Measurements from ENCODE around the gene RIN2. TPM values are rescaled to one million over a fixed set of nuclear protein-coding genes. Genes with fewer than 3 reads are reported as not detected.

The RIN2 gene
- polyA plus RNA-seq, 1 donor (not counting 4 experiments of a cell fraction or from before 2014, with no cell fraction given) = 40.1 TPM

GRCh38 chr20:19742974-19743639 is 15.0 kb upstream of the RIN2 start:
- H3K9ac ChIP-seq (ENCODE audit: control insufficient read depth, extremely low read depth, insufficient read depth, low read length) = no peak overlapping the region
- no peak overlapping the region for H2AFZ ChIP-seq (ENCODE audit: control insufficient read depth, low read length)
- no peaks in the 10 kb centered on the region for H3K9me1 ChIP-seq (ENCODE audit: control insufficient read depth, extremely low read depth, insufficient read depth, low read length)
- H3K4me2 ChIP-seq (ENCODE audit: control insufficient read depth, extremely low read depth, insufficient read depth, low read depth, low read length) = no peak overlapping the region
- dilution Hi-C loops (cut with MboI; ENCODE audit: extremely low pct_ligation_motif_present, low sequenced_read_pairs) = no loop called here
- no peaks in the 10 kb centered on the region for H3K36me3 ChIP-seq (ENCODE audit: control insufficient read depth in 2 of 2, extremely low read depth in 1 of 2, insufficient read depth in 2 of 2, low read length in 2 of 2)
- H3K79me2 ChIP-seq (ENCODE audit: control insufficient read depth, insufficient read depth, low read length) = no peaks in the 10 kb centered on the region
- FAIRE-seq (no peak), DNase-seq (ENCODE audit: low read depth, low spot score) (no peak)
- no peaks in the 10 kb centered on the region for H4K20me1 ChIP-seq (ENCODE audit: control insufficient read depth, extremely low read depth, insufficient read depth, low read length)
- TF ChIP-seq CTCF (optimal IDR thresholded peaks at IDR 0.05 in 1 of 3, IDR thresholded peaks at IDR 0.05 in 1 of 3, conservative IDR thresholded peaks at IDR 0.05 in 1 of 3; ENCODE audit: extremely low read depth in 1 of 3, insufficient read depth in 2 of 3, low read length in 3 of 3) (no peak), EZH2 (IDR thresholded peaks at IDR 0.05; ENCODE audit: low read length) (no peak)
- H3K4me1 ChIP-seq (ENCODE audit: control insufficient read depth, extremely low read depth, insufficient read depth, low read length) = no peaks in the 10 kb centered on the region
- no peaks in the 10 kb centered on the region for H3K27me3 ChIP-seq (ENCODE audit: control insufficient read depth, extremely low read depth, insufficient read depth, low read length)
- H3K9me3 ChIP-seq (ENCODE audit: control insufficient read depth, low read depth, low read length) = no peaks in the 10 kb centered on the region
- no peak overlapping the region for H3K4me3 ChIP-seq (ENCODE audit: control insufficient read depth in 2 of 3, extremely low read depth in 1 of 3, insufficient read depth in 2 of 3, low read depth in 1 of 3, low read length in 3 of 3)
- no peak overlapping the region for H3K27ac ChIP-seq (ENCODE audit: control insufficient read depth, insufficient read depth, low read length)

DNA sequence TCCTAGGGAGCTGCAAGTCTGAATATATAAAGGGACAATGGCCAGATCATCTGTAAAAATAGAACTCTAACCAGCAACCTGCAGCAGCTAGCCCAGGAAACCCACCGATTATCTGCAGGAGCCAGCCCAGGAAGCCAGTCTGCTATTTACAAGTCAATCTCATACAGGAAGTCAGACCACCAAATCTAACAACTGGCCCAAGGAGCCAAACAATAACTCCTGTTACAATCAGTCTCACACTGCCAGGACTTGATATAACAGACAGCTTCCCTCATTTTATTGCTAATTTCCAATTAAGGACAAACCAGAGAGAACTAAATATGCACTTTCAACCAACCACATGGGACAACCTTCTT is 14.4 kb upstream of the RIN2 start:
- Histone ChIP-seq H3K4me1 (ENCODE audit: control insufficient read depth, extremely low read depth, insufficient read depth, low read length) (no peaks in the 10 kb centered on the region), H3K36me3 (ENCODE audit: control insufficient read depth in 2 of 2, extremely low read depth in 1 of 2, insufficient read depth in 2 of 2, low read length in 2 of 2) (no peaks in the 10 kb centered on the region), H2AFZ (ENCODE audit: control insufficient read depth, low read length) (no peak overlapping the region), H3K79me2 (ENCODE audit: control insufficient read depth, insufficient read depth, low read length) (no peaks in the 10 kb centered on the region), H4K20me1 (ENCODE audit: control insufficient read depth, extremely low read depth, insufficient read depth, low read length) (no peaks in the 10 kb centered on the region), H3K4me2 (ENCODE audit: control insufficient read depth, extremely low read depth, insufficient read depth, low read depth, low read length) (no peak overlapping the region), H3K27ac (ENCODE audit: control insufficient read depth, insufficient read depth, low read length) (no peak overlapping the region), H3K9me3 (ENCODE audit: control insufficient read depth, low read depth, low read length) (no peaks in the 10 kb centered on the region), H3K9me1 (ENCODE audit: control insufficient read depth, extremely low read depth, insufficient read depth, low read length) (no peaks in the 10 kb centered on the region), H3K27me3 (ENCODE audit: control insufficient read depth, extremely low read depth, insufficient read depth, low read length) (no peaks in the 10 kb centered on the region), H3K4me3 (ENCODE audit: control insufficient read depth in 2 of 3, extremely low read depth in 1 of 3, insufficient read depth in 2 of 3, low read depth in 1 of 3, low read length in 3 of 3) (no peak overlapping the region), H3K9ac (ENCODE audit: control insufficient read depth, extremely low read depth, insufficient read depth, low read length) (no peak overlapping the region)
- FAIRE-seq (no peak), DNase-seq (ENCODE audit: low read depth, low spot score) (no peak)
- dilution Hi-C loops (cut with MboI; ENCODE audit: extremely low pct_ligation_motif_present, low sequenced_read_pairs) = no loop called here
- TF ChIP-seq EZH2 (IDR thresholded peaks at IDR 0.05; ENCODE audit: low read length) (no peak), CTCF (optimal IDR thresholded peaks at IDR 0.05 in 1 of 3, IDR thresholded peaks at IDR 0.05 in 1 of 3, conservative IDR thresholded peaks at IDR 0.05 in 1 of 3; ENCODE audit: extremely low read depth in 1 of 3, insufficient read depth in 2 of 3, low read length in 3 of 3) (no peak)

Measured in keratinocyte (primary cell).